GM18858 (cell line): ENCODE results near the gene PSAT1.

Experiments used
- ATAC-seq: cut with Tn5 transposase; IDR thresholded peaks from one replicate; pipeline ENCODE4 v1.9.1; 2021; ENCODE audit not compliant: unreplicated experiment

The PSAT1 gene

GRCh38 chr9:78314953-78315870 lies 18.3 kb downstream of the PSAT1 start:
- ATAC-seq: no peak

GRCh38 chr9:78316166-78316892 lies 19.4 kb downstream of the PSAT1 start:
- no peak for ATAC-seq

GRCh38 chr9:78319197-78320029 lies 22.5 kb downstream of the PSAT1 start:
- ATAC-seq: no peak

GRCh38 chr9:78320030-78320693 lies 23.2 kb downstream of the PSAT1 start:
- ATAC-seq: no peak

GRCh38 chr9:78320875-78321496 lies 24.1 kb downstream of the PSAT1 start:
- ATAC-seq: no peak

GRCh38 chr9:78321505-78321904 lies 24.6 kb downstream of the PSAT1 start:
- no peak for ATAC-seq

GRCh38 chr9:78324068-78324650 lies 27.2 kb downstream of the PSAT1 start:
- ATAC-seq: no peak

GRCh38 chr9:78324682-78325081 lies 27.8 kb downstream of the PSAT1 start:
- ATAC-seq: no peak

GRCh38 chr9:78325343-78325742 lies 28.4 kb downstream of the PSAT1 start:
- ATAC-seq: no peak

GRCh38 chr9:78325846-78326360 lies 29.0 kb downstream of the PSAT1 start:
- ATAC-seq: no peak

GRCh38 chr9:78326564-78326963 lies 29.6 kb downstream of the PSAT1 start:
- no peak for ATAC-seq

- ATAC-seq: no peak
Measured at GRCh38 chr9:78332381-78332780, 35.5 kb downstream of the PSAT1 start.

GRCh38 chr9:78348848-78349247 lies 51.9 kb downstream of the PSAT1 start:
- ATAC-seq: no peak

GRCh38 chr9:78351816-78352215 lies 54.9 kb downstream of the PSAT1 start:
- no peak for ATAC-seq

GRCh38 chr9:78354324-78354973 lies 57.5 kb downstream of the PSAT1 start:
- ATAC-seq: no peak

GRCh38 chr9:78354989-78355388 lies 58.1 kb downstream of the PSAT1 start:
- no peak for ATAC-seq

- ATAC-seq: no peak
Measured at GRCh38 chr9:78356634-78357033, 59.7 kb downstream of the PSAT1 start.

GRCh38 chr9:78357165-78357873 lies 60.4 kb downstream of the PSAT1 start:
- no peak for ATAC-seq
